K562 (cell line): ENCODE measurements around the gene IGF2R. TPM values are rescaled to one million over a fixed set of nuclear protein-coding genes. Genes with fewer than 3 reads are reported as not detected.

Experiments
- ATAC-seq: fragments of 200-7000 bp; cut with Tn5 transposase; 3 replicates; pipeline ENCODE4 v1.9.1; 2020; ENCODE audit warnings: moderate library complexity
- BruUV-seq: library from RNA; stranded (reverse); fragments of 400-500 nt; replicated peaks from 2 replicates; lab custom pipeline; 2021; lab: Mats Ljungman, UMichigan
- CTCF ChIA-PET: fragments of 300-600 bp; formaldehyde crosslinking; extraction: SDS; loops from one replicate; lab custom pipeline; 2021; ENCODE audit warnings: low intra/inter-chr PET ratio; lab: Yijun Ruan, JAX
- POLR2A ChIA-PET: fragments of 300-600, 350-650 bp; sonication (Branson Sonifier 250); formaldehyde crosslinking; extraction: SDS; loops from one replicate; lab custom pipeline; 2021; ENCODE audit warnings: antibody characterized with exemption, inconsistent platforms; lab: Yijun Ruan, JAX
- DNase-seq, 4 experiments: peaks; one replicate each; pipeline versions ENCODE4 v3.0.0 to v3.0.0-alpha.2; 2011 to 2018; ENCODE audit warnings: low spot score in 3 of 4, mixed read lengths in 3 of 4; ENCODE audit errors: extremely low read depth in 1 of 4
- FAIRE-seq: peaks from 2 replicates; lab custom pipeline; 2011; peaks lifted over from hg19 to GRCh38; lab: Jason Lieb, UNC
- H2AFZ ChIP-seq: 2 replicates; pipeline ENCODE4 v1.6.0; 2011; ENCODE audit warnings: low read depth, low read length, control low read depth, inconsistent platforms
- H3K27ac ChIP-seq: fragments of 200-600 bp; 3 replicates; pipeline ENCODE4 v1.8.0; 2011; ENCODE audit warnings: low read depth, mild to moderate bottlenecking, control low read depth, inconsistent platforms, low read length, moderate library complexity, mixed read lengths; ENCODE audit errors: extremely low read depth
- H3K27me3 ChIP-seq, 2 experiments: fragments of 300-600 bp in 1 of 2; 2 replicates in 1 of 2; 3 replicates in 1 of 2; pipeline versions ENCODE4 v1.6.0 to v1.8.0; 2011; ENCODE audit warnings: inconsistent platforms in 2 of 2, low read length in 2 of 2, mild to moderate bottlenecking in 1 of 2, mixed read lengths in 1 of 2, moderate library complexity in 1 of 2; ENCODE audit not compliant: control insufficient read depth in 2 of 2, insufficient read depth in 2 of 2
- H3K36me3 ChIP-seq: fragments of 300-600 bp; 3 replicates; pipeline ENCODE4 v1.8.0; 2011; ENCODE audit warnings: mild to moderate bottlenecking, low read length, inconsistent platforms; ENCODE audit not compliant: control insufficient read depth, insufficient read depth
- H3K4me1 ChIP-seq, 2 experiments: fragments of 200-600 bp in 1 of 2; replicated peaks in 1 of 2; 2 replicates in 1 of 2; 3 replicates in 1 of 2; pipeline versions ENCODE4 v1.5.1 to v1.8.0; 2011; ENCODE audit warnings: inconsistent platforms in 2 of 2, low read length in 2 of 2, mild to moderate bottlenecking in 1 of 2, mixed read lengths in 1 of 2, moderate library complexity in 1 of 2; ENCODE audit not compliant: control insufficient read depth in 2 of 2, insufficient read depth in 2 of 2
- H3K4me2 ChIP-seq: 2 replicates; pipeline ENCODE4 v1.6.1; 2011; ENCODE audit warnings: low read length, control low read depth, inconsistent platforms, mixed read lengths; ENCODE audit not compliant: insufficient read depth
- H3K4me3 ChIP-seq: fragments of 200-600 bp; sonication (generic), shearing (Covaris generic); 2 replicates; pipeline ENCODE4 v1.5.1; 2016; ENCODE audit warnings: control low read depth, inconsistent platforms
- H3K79me2 ChIP-seq: fragments of 200-600 bp; 3 replicates; pipeline ENCODE4 v1.8.0; 2011; ENCODE audit warnings: low read length, inconsistent platforms; ENCODE audit not compliant: control insufficient read depth, insufficient read depth
- H3K9ac ChIP-seq, 2 experiments: 2 replicates each; pipeline versions ENCODE4 v1.6.0 to v1.6.1; 2011; ENCODE audit warnings: low read depth in 2 of 2, low read length in 2 of 2, control low read depth in 1 of 2, inconsistent platforms in 1 of 2, mild to moderate bottlenecking in 1 of 2, mixed read lengths in 1 of 2; ENCODE audit not compliant: insufficient read depth in 1 of 2
- H3K9me1 ChIP-seq: one replicate; pipeline ENCODE4 v1.6.0; 2011; ENCODE audit warnings: inconsistent platforms, mild to moderate bottlenecking, low read length, moderate library complexity; ENCODE audit not compliant: control insufficient read depth, insufficient read depth
- H3K9me3 ChIP-seq: replicated peaks from 2 replicates; pipeline ENCODE4 v1.5.1; 2011; ENCODE audit warnings: low read depth, low read length, inconsistent platforms; ENCODE audit not compliant: control insufficient read depth, insufficient read depth
- H4K20me1 ChIP-seq: replicated peaks from 2 replicates; pipeline ENCODE4 v1.6.1; 2011; ENCODE audit warnings: low read length, inconsistent platforms, mixed read lengths; ENCODE audit not compliant: control insufficient read depth, insufficient read depth
- ARID2 ChIP-seq: fragments of 450-650 bp; IDR thresholded peaks from 2 replicates; pipeline ENCODE4 v1.6.1; 2017; ENCODE audit warnings: antibody characterized with exemption, mild to moderate bottlenecking
- BRCA1 ChIP-seq, 2 experiments: fragments of 450-650 bp in 1 of 2; sonication (generic) in 1 of 2; formaldehyde crosslinking in 1 of 2; IDR thresholded peaks; 2 replicates each; pipeline versions ENCODE4 v1.5.0 to v1.6.1; 2017 to 2020; ENCODE audit warnings: mild to moderate bottlenecking in 1 of 2, missing genetic modification reagents in 1 of 2
- C11orf30 ChIP-seq: fragments of 450-650 bp; IDR thresholded peaks from 2 replicates; pipeline ENCODE4 v1.6.1; 2016; ENCODE audit warnings: low read depth, mild to moderate bottlenecking
- CCAR2 ChIP-seq: fragments of 200-400 bp; formaldehyde crosslinking; IDR thresholded peaks from 2 replicates; pipeline ENCODE4 v1.6.1; 2017; ENCODE audit warnings: mild to moderate bottlenecking, low read depth, low read length
- CREB1 ChIP-seq, 2 experiments: sonication (generic) in 1 of 2; formaldehyde crosslinking in 1 of 2; IDR thresholded peaks; 2 replicates each; pipeline versions ENCODE4 v1.6.1 to v1.8.0; 2012 to 2022; ENCODE audit warnings: inconsistent platforms in 1 of 2, mild to moderate bottlenecking in 1 of 2, missing genetic modification reagents in 1 of 2, moderate library complexity in 1 of 2
- CREB3 ChIP-seq: fragments of 450-650 bp; conservative IDR thresholded peaks from 2 replicates; pipeline ENCODE4 v1.6.1; 2016; ENCODE audit warnings: missing genetic modification characterization, low read depth, mild to moderate bottlenecking, missing compliant biosample characterization, moderate library complexity
- DPF2 ChIP-seq: fragments of 450-650 bp; IDR thresholded peaks from 2 replicates; pipeline ENCODE4 v1.6.1; 2016
- HCFC1 ChIP-seq: IDR thresholded peaks from 2 replicates; pipeline ENCODE4 v1.6.1; 2012; ENCODE audit warnings: low read depth, low read length, improper control_type of control experiment
- KHSRP ChIP-seq: fragments of 450-650 bp; IDR thresholded peaks from 2 replicates; pipeline ENCODE4 v1.6.1; 2017
- MCM7 ChIP-seq, 2 experiments: fragments of 450-650 bp; IDR thresholded peaks; 2 replicates each; pipeline ENCODE4 v1.6.1; 2016 to 2018
- MYC ChIP-seq, 2 experiments: fragments of 250-450 bp in 1 of 2; sonication (Bioruptor Pico) in 1 of 2; IDR thresholded peaks; 2 replicates each; pipeline versions ENCODE4 v1.5.1 to v1.6.1; 2012 to 2021; ENCODE audit warnings: low read depth in 2 of 2, borderline replicate concordance in 1 of 2, improper control_type of control experiment in 1 of 2, low read length in 1 of 2, mild to moderate bottlenecking in 1 of 2, moderate library complexity in 1 of 2
- NFE2 ChIP-seq: IDR thresholded peaks from 2 replicates; pipeline ENCODE4 v1.6.1; 2014; ENCODE audit warnings: antibody characterized with exemption, low read depth
- NONO ChIP-seq, 2 experiments: fragments of 200-400 bp in 1 of 2; fragments of 450-650 bp in 1 of 2; formaldehyde crosslinking in 1 of 2; IDR thresholded peaks; 2 replicates each; pipeline ENCODE4 v1.6.1; 2017; ENCODE audit warnings: low read depth in 2 of 2, mild to moderate bottlenecking in 2 of 2, moderate library complexity in 2 of 2, low read length in 1 of 2
- PYGO2 ChIP-seq: fragments of 450-650 bp; IDR thresholded peaks from 2 replicates; pipeline ENCODE4 v1.6.1; 2016; ENCODE audit warnings: mild to moderate bottlenecking, missing genetic modification characterization, moderate library complexity, missing compliant biosample characterization
- RAD21 ChIP-seq, 2 experiments: fragments of 250-450 bp in 1 of 2; fragments of 450-650 bp in 1 of 2; sonication (Bioruptor Pico) in 1 of 2; formaldehyde crosslinking in 1 of 2; IDR thresholded peaks in 1 of 2; conservative IDR thresholded peaks in 1 of 2; 2 replicates each; pipeline versions ENCODE4 v1.4.0 to v1.8.0; 2020 to 2022; ENCODE audit warnings: mild to moderate bottlenecking in 2 of 2, moderate library complexity in 1 of 2
- RCOR1 ChIP-seq, 2 experiments: IDR thresholded peaks; 2 replicates each; pipeline ENCODE4 v1.6.1; 2012; ENCODE audit warnings: low read depth in 2 of 2, low read length in 2 of 2, borderline replicate concordance in 1 of 2, improper control_type of control experiment in 1 of 2
- TAF9B ChIP-seq: fragments of 450-650 bp; IDR thresholded peaks from 2 replicates; pipeline ENCODE4 v1.6.1; 2018; ENCODE audit warnings: mild to moderate bottlenecking; ENCODE audit not compliant: partially characterized antibody
- ZNF695 ChIP-seq: fragments of 450-650 bp; formaldehyde crosslinking; IDR thresholded peaks from 2 replicates; pipeline ENCODE4 v1.4.0; 2020; ENCODE audit warnings: mild to moderate bottlenecking, moderate library complexity
- WGBS: fragments of 100-300 bp; shearing (Covaris generic); methylation state at CpG from one replicate; pipeline ENCODE4 v1.1.6; 2016; ENCODE audit warnings: low coverage, mixed read lengths; ENCODE audit not compliant: insufficient coverage; ENCODE audit errors: missing lambda C conversion rate; 5-methylcytosine and 5-hydroxymethylcytosine counted together
- in situ Hi-C: fragments of 300-500 bp; cut with MboI; formaldehyde crosslinking; loops from 4 replicates; pipeline ENCODE4 v1.15.0; 2018; ENCODE audit warnings: inconsistent platforms, mixed read lengths
- intact Hi-C: fragments of 100-400 bp; cut with micrococcal nuclease; formaldehyde crosslinking; loops from 2 replicates; pipeline ENCODE4 v1.14.2; 2022
- polyA plus RNA-seq, 8 experiments: library from polyadenylated mRNA; depleted of rRNA in 4 of 8; stranded (reverse) in 5 of 8; unstranded in 3 of 8; fragments of >200 nt; fragmentation: Nextera tagmentation in 2 of 8; fragmentation: Illumina TruSeq in 1 of 8; extraction: Ambion mirVana in 2 of 8; extraction: Trizol in 1 of 8; gene quantifications; 2 replicates each; pipeline versions ENCODE4 v1.2.1 to v1.2.3, GENCODE V29; 2011 to 2014; ENCODE audit warnings: inconsistent platforms in 1 of 8, missing spikeins in 1 of 8
- total RNA-seq, 7 experiments: library from RNA; depleted of rRNA in 6 of 7; stranded (reverse); fragments of >200 nt in 6 of 7; fragmentation: Illumina TruSeq in 2 of 7; extraction: Trizol in 2 of 7; gene quantifications; 2 replicates each; pipeline versions ENCODE4 v1.2.1 to v1.2.3, GENCODE V29; 2011 to 2021; ENCODE audit warnings: low replicate concordance in 1 of 7
- TF ChIP-seq, protein P1 (sequence below): sonication (generic); formaldehyde crosslinking; IDR thresholded peaks from 2 replicates; pipeline ENCODE4 v1.8.0; 2022; ENCODE audit warnings: mild to moderate bottlenecking, missing genetic modification reagents

The IGF2R gene
- total and polyA plus RNA-seq, 9 of the 15 experiments (the other 6 are each of a cell fraction or from before 2014, with no cell fraction given) = 3.5 to 92.3 (median 34.5) TPM

GRCh38 chr6:159984268-159984786 lies 15.4 kb downstream of the IGF2R start:
- H3K4me3 ChIP-seq = no peak overlapping the region
- no peaks in the 10 kb centered on the region for H3K9me3 ChIP-seq
- in situ Hi-C loops = no loop called here
- peak overlapping the region; percentile 27 for H3K4me2 ChIP-seq
- intact Hi-C loops = loop anchor here (2.0 kb wide), 1 partner anchor 14 kb away; no protein-coding TSS in a partner anchor
- H3K4me1 ChIP-seq = peaks cover 51 to 76% of the 10 kb centered on the region in 2 experiments
- H3K79me2 ChIP-seq = peaks cover 99% of the 10 kb centered on the region
- no TSS peak for BruUV-seq
- 27% methylated on average over 11 of the region's 11 CpGs for WGBS
- H3K9me1 ChIP-seq = peaks cover 9% of the 10 kb centered on the region
- CTCF ChIA-PET = no interaction called here
- H4K20me1 ChIP-seq = peaks cover 50% of the 10 kb centered on the region
- H3K27me3 ChIP-seq = no peaks in the 10 kb centered on the region
- no peak overlapping the region; a peak in 1 of 4 replicates for H3K9ac ChIP-seq
- peaks cover 2% of the 10 kb centered on the region; the same call in 1 of the 3 replicates for H3K36me3 ChIP-seq
- FAIRE-seq (peak; percentile 35), DNase-seq (peak in 2 of 4 experiments; percentile 51 to 74), ATAC-seq (peak; percentile 14)
- H2AFZ ChIP-seq = no peak overlapping the region
- peak overlapping the region; percentile 46 for H3K27ac ChIP-seq
- POLR2A ChIA-PET = interaction anchor here (1.5 to 6.9 kb wide), 2 partner anchors 12 to 18 kb away, joined by 4 to 84 read pairs; no protein-coding TSS in a partner anchor
- TF ChIP-seq CCAR2 = no peak
- TF ChIP-seq, protein P1, sequence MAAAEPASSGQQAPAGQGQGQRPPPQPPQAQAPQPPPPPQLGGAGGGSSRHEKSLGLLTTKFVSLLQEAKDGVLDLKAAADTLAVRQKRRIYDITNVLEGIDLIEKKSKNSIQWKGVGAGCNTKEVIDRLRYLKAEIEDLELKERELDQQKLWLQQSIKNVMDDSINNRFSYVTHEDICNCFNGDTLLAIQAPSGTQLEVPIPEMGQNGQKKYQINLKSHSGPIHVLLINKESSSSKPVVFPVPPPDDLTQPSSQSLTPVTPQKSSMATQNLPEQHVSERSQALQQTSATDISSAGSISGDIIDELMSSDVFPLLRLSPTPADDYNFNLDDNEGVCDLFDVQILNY (CRISPR knock-in tag) = no peak
- TF ChIP-seq MCM7 (IDR thresholded peaks at IDR 0.05) = no peak
- TF ChIP-seq KHSRP = no peak
- TF ChIP-seq PYGO2 (tag) = no peak
- TF ChIP-seq BRCA1 (IDR thresholded peaks at IDR 0.05) = no peak
- TF ChIP-seq BRCA1 (CRISPR knock-in tag; IDR thresholded peaks at IDR 0.05) = no peak
- no peak for TF ChIP-seq ZNF695 (CRISPR knock-in tag)
- TF ChIP-seq DPF2 = peak; percentile 57; the same call in 1 of the 2 replicates
- TF ChIP-seq RCOR1 (IDR thresholded peaks at IDR 0.05; ENCODE audit: borderline replicate concordance in 1 of 2, low read depth in 2 of 2, low read length in 2 of 2) = peak in 1 of 2 experiments; percentile 21; a peak in 1 of 4 replicates
- TF ChIP-seq HCFC1 = no peak
- no peak for TF ChIP-seq MYC (IDR thresholded peaks at IDR 0.05; ENCODE audit: low read depth, low read length)
- no peak for TF ChIP-seq MYC (CRISPR knock-in tag; IDR thresholded peaks at IDR 0.05; ENCODE audit: borderline replicate concordance, low read depth)
- no peak for TF ChIP-seq TAF9B
- TF ChIP-seq NONO (IDR thresholded peaks at IDR 0.05; ENCODE audit: low read depth in 2 of 2, low read length in 1 of 2) = no peak
- peak; percentile 41; the same call in 1 of the 2 replicates for TF ChIP-seq C11orf30
- no peak for TF ChIP-seq ARID2
- TF ChIP-seq CREB3 (tag) = no peak
- TF ChIP-seq NFE2 = peak; percentile 68
- no peak for TF ChIP-seq RAD21 (CRISPR knock-in tag; conservative IDR thresholded peaks at IDR 0.05 in 1 of 2, IDR thresholded peaks at IDR 0.05 in 1 of 2)
- TF ChIP-seq CREB1 (IDR thresholded peaks at IDR 0.05) = peak; percentile 86
- peak; percentile 72 for TF ChIP-seq CREB1 (CRISPR knock-in tag; IDR thresholded peaks at IDR 0.05)
